Subcutaneous abdominal adipose tissue (tissue), 5 donors: ENCODE results near the gene HOXD11.

ENCODE experiments used
- H3K27ac ChIP-seq: one replicate; pipeline ENCODE4 v1.7.0; 2013; ENCODE audit warnings: low read depth, mild to moderate bottlenecking, inconsistent platforms, low read length, moderate library complexity
- H3K27me3 ChIP-seq, 5 donors: one replicate each; pipeline ENCODE4 v1.7.0; 2013; ENCODE audit warnings: low read length in 5 of 5, inconsistent platforms in 1 of 5; ENCODE audit not compliant: control insufficient read depth in 5 of 5, insufficient read depth in 4 of 5
- H3K36me3 ChIP-seq, 5 donors: one replicate each; pipeline ENCODE4 v1.7.0; 2013; ENCODE audit warnings: low read length in 5 of 5; ENCODE audit not compliant: control insufficient read depth in 5 of 5, insufficient read depth in 5 of 5
- H3K4me1 ChIP-seq, 5 donors: one replicate each; pipeline ENCODE4 v1.7.0; 2013; ENCODE audit warnings: low read length in 5 of 5, mild to moderate bottlenecking in 3 of 5, moderate library complexity in 1 of 5; ENCODE audit not compliant: control insufficient read depth in 5 of 5, insufficient read depth in 5 of 5
- H3K4me3 ChIP-seq, 5 donors: one replicate each; pipeline ENCODE4 v1.7.0; 2013; ENCODE audit warnings: low read length in 5 of 5, low read depth in 1 of 5
- H3K9ac ChIP-seq, 5 donors: one replicate each; pipeline ENCODE4 v1.7.0; 2013; ENCODE audit warnings: low read length in 5 of 5, mild to moderate bottlenecking in 4 of 5, moderate library complexity in 3 of 5
- H3K9me3 ChIP-seq, 5 donors: one replicate each; pipeline ENCODE4 v1.7.0; 2013; ENCODE audit warnings: low read length in 5 of 5; ENCODE audit not compliant: control insufficient read depth in 5 of 5
- donor health status: healthy.
- donor health status: healthy.
- donor health status: healthy.
- donor health status: healthy.
- donor health status: healthy.

HOXD11 gene

GRCh38 chr2:176157499-176158185 is 50.6 kb downstream of the HOXD11 start:
- H3K27me3 ChIP-seq, result peaks cover 2 to 38% (median 3%) of the 10 kb centered on the region in 5 donors
- no peak overlapping the region for H3K9ac ChIP-seq

GRCh38 chr2:176158186-176158591 is 51.1 kb downstream of the HOXD11 start:
- no peak overlapping the region for H3K9ac ChIP-seq
- peaks cover 3 to 15% (median 7%) of the 10 kb centered on the region in 5 donors for H3K36me3 ChIP-seq
- H3K4me3 ChIP-seq, result no peak overlapping the region
- no peaks in the 10 kb centered on the region for H3K9me3 ChIP-seq
- peaks cover 2 to 38% (median 3%) of the 10 kb centered on the region in 5 donors for H3K27me3 ChIP-seq
- H3K27ac ChIP-seq, result no peak overlapping the region
- H3K4me1 ChIP-seq, result peaks cover 0 to 24% (median 21%) of the 10 kb centered on the region in 5 donors

More at GRCh38 chr2:176157499-176158185, 50.6 kb downstream of the HOXD11 start:
- Histone ChIP-seq H3K4me3 (peak overlapping the region in 4 of 5 donors; percentile 19 to 47 (median 42)), H3K4me1 (peaks cover 0 to 24% (median 21%) of the 10 kb centered on the region in 5 donors), H3K27ac (no peak overlapping the region), H3K9me3 (no peaks in the 10 kb centered on the region), H3K36me3 (peaks cover 5 to 20% (median 8%) of the 10 kb centered on the region in 5 donors)

- H3K27me3 ChIP-seq, result peaks cover 2 to 42% (median 3%) of the 10 kb centered on the region in 5 donors
- H3K4me1 ChIP-seq, result peaks cover 0 to 24% (median 21%) of the 10 kb centered on the region in 5 donors
- no peak overlapping the region for H3K27ac ChIP-seq
- no peak overlapping the region for H3K4me3 ChIP-seq
- H3K9ac ChIP-seq, result no peak overlapping the region
- H3K36me3 ChIP-seq, result peaks cover 2 to 11% (median 4%) of the 10 kb centered on the region in 5 donors
- H3K9me3 ChIP-seq, result no peaks in the 10 kb centered on the region
Measured at GRCh38 chr2:176158855-176159662, 52.0 kb downstream of the HOXD11 start.
